Nephron (organoid): Measurements from ENCODE around the gene FOXO1.

Source experiments
- H3K27ac Mint-ChIP-seq, 3 experiments: 2 replicates each; pipeline ENCODE4 v1.8.0; 2020; ENCODE audit warnings: mixed read lengths in 3 of 3, mild to moderate bottlenecking in 2 of 3, moderate library complexity in 1 of 3
- H3K27me3 Mint-ChIP-seq: 2 replicates; pipeline ENCODE4 v1.8.0; 2021; ENCODE audit warnings: low read depth, mild to moderate bottlenecking, moderate library complexity, mixed read lengths
- H3K36me3 Mint-ChIP-seq: 2 replicates; pipeline ENCODE4 v1.8.0; 2020; ENCODE audit warnings: low read depth, mixed read lengths
- H3K4me1 Mint-ChIP-seq: 2 replicates; pipeline ENCODE4 v1.8.0; 2020; ENCODE audit warnings: mixed read lengths
- H3K4me3 Mint-ChIP-seq, 3 experiments: 2 replicates each; pipeline ENCODE4 v1.8.0; 2020; ENCODE audit warnings: mild to moderate bottlenecking in 3 of 3, mixed read lengths in 3 of 3, moderate library complexity in 2 of 3
- H3K9me3 Mint-ChIP-seq: 2 replicates; pipeline ENCODE4 v1.8.0; 2020; ENCODE audit warnings: mixed read lengths
- CTCF ChIP-seq, 3 experiments: fragments of 200-600 bp; sonication (generic); IDR thresholded peaks; one replicate each; pipeline ENCODE4 v1.5.0; 2021; ENCODE audit warnings: antibody characterized with exemption in 3 of 3; ENCODE audit not compliant: unreplicated experiment in 3 of 3

FOXO1 gene

DNA sequence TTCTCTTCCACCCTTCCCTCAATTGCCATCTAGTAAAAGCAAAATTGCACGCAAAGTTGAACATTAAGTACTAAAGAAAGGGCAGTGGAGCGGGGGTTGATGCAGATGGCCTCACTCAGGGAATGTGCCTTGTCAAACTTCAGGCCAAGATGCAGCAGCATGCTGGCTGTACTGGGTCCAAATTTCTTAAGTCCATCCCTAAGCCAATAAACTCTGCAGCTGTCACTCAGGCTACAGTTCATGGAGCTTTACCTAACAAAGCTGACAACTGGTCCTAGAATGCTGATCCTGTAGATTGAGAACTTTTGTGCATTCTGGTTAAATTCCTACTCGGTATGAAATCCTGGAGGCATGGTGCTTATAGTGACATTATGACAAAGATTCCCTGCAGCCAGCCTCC lies 88.4 kb downstream of the FOXO1 start:
- Mint-ChIP-seq H3K36me3 (peaks cover 5% of the 10 kb centered on the region), H3K27ac (peak overlapping the region; percentile 54 to 80 (median 60)), H3K27me3 (no peaks in the 10 kb centered on the region), H3K4me3 (peak overlapping the region in 1 of 3 experiments; percentile 43), H3K9me3 (peaks cover 4% of the 10 kb centered on the region), H3K4me1 (peaks cover 74% of the 10 kb centered on the region)
- no peak for TF ChIP-seq CTCF (IDR thresholded peaks at IDR 0.05; ENCODE audit: unreplicated experiment in 3 of 3)

- TF ChIP-seq CTCF (IDR thresholded peaks at IDR 0.05; ENCODE audit: unreplicated experiment in 3 of 3) = no peak
- Mint-ChIP-seq H3K36me3 (no peaks in the 10 kb centered on the region), H3K4me1 (peaks cover 67% of the 10 kb centered on the region), H3K4me3 (no peak overlapping the region), H3K9me3 (no peaks in the 10 kb centered on the region), H3K27me3 (no peaks in the 10 kb centered on the region), H3K27ac (peak overlapping the region in 1 of 3 experiments; percentile 80)
Observed at GRCh38 chr13:40576369-40576768, 90.1 kb downstream of the FOXO1 start.

DNA sequence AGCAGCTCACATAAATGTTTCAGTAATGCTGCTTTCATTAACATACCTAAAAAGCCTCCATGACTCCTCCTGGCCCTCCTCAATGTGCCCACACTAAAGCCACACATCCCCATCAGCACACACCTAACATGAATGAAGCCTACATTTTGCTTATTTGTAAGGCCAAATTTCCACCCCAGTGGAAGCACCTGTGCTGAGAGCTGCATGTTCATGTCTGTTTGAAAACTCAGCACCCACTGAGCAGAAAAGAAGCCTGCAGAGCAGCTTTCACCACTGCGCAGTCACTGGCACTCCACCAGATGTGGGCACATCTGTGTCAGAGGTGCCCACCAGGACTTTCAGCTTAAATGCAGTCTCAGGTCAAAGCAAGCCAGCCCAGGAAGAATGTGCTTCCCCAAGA lies 93.5 kb downstream of the FOXO1 start:
- no peaks in the 10 kb centered on the region for H3K27me3 Mint-ChIP-seq
- TF ChIP-seq CTCF (IDR thresholded peaks at IDR 0.05; ENCODE audit: unreplicated experiment in 3 of 3) = no peak
- H3K36me3 Mint-ChIP-seq = no peaks in the 10 kb centered on the region
- no peaks in the 10 kb centered on the region for H3K9me3 Mint-ChIP-seq
- peaks cover 47% of the 10 kb centered on the region for H3K4me1 Mint-ChIP-seq
- H3K27ac Mint-ChIP-seq = no peak overlapping the region
- H3K4me3 Mint-ChIP-seq = no peak overlapping the region

DNA sequence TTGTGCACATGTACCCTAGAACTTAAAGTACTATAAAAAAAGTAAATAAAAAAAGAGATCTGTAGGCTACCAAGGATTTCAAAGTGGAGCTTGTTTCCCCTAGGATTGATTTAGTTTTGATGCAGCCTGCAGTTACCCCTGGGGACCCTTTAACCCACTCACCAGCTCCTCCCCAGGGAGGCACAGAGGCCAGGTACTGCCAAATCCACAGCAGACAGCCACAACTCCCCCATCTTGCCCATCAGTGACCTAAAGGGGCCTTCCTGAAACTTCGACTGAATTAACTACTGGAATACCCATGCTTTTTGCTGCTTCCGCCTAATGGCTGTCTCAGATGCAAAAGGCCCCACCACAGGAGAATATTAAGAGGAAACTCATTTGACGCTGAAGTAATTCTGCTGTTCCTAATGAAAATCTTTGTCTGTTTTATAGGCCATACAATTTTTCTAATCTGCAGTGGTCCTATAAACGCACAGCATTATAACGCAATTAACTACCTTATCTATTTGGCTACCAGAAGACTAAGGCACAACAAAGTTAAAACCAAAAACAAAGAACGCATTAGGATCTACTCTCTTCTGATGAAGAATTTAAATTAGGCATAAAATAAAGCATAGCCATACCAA lies 95.0 kb downstream of the FOXO1 start:
- Mint-ChIP-seq H3K9me3 (no peaks in the 10 kb centered on the region), H3K27ac (no peak overlapping the region), H3K36me3 (no peaks in the 10 kb centered on the region), H3K4me1 (peaks cover 40% of the 10 kb centered on the region), H3K27me3 (no peaks in the 10 kb centered on the region), H3K4me3 (no peak overlapping the region)
- TF ChIP-seq CTCF (IDR thresholded peaks at IDR 0.05; ENCODE audit: unreplicated experiment in 3 of 3) = no peak

- Mint-ChIP-seq H3K4me3 (no peak overlapping the region), H3K27me3 (no peaks in the 10 kb centered on the region), H3K9me3 (no peaks in the 10 kb centered on the region), H3K36me3 (no peaks in the 10 kb centered on the region), H3K27ac (no peak overlapping the region), H3K4me1 (peaks cover 35% of the 10 kb centered on the region)
- TF ChIP-seq CTCF (IDR thresholded peaks at IDR 0.05; ENCODE audit: unreplicated experiment in 3 of 3) = no peak
Observed at GRCh38 chr13:40570930-40571329, 95.5 kb downstream of the FOXO1 start.

DNA sequence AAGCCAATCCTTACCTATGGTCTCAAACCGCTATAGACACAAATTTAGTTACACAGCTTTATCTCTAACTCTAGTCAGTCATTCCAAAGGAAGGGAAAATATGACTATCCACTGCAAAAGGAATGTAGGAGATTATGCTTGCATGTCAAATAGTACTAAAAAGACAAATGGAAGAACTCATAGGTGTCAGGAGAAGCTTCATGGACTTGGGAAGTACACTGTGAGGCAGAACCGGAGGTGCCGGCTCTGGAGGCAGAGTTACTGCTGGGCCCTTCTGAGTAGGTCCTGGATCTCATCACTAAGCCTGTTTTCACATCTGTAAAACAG lies 97.5 kb downstream of the FOXO1 start:
- peaks cover 4% of the 10 kb centered on the region for H3K27me3 Mint-ChIP-seq
- no peaks in the 10 kb centered on the region for H3K36me3 Mint-ChIP-seq
- no peak for TF ChIP-seq CTCF (IDR thresholded peaks at IDR 0.05; ENCODE audit: unreplicated experiment in 3 of 3)
- no peak overlapping the region for H3K4me3 Mint-ChIP-seq
- H3K9me3 Mint-ChIP-seq = no peaks in the 10 kb centered on the region
- H3K4me1 Mint-ChIP-seq = peaks cover 44% of the 10 kb centered on the region
- peak overlapping the region in 2 of 3 experiments; percentile 17 to 27 for H3K27ac Mint-ChIP-seq
